Measurements from ENCODE around the gene BICC1. TPM values are rescaled to one million over a fixed set of nuclear protein-coding genes. Genes with fewer than 3 reads are reported as not detected.

Gene BICC1
- total and polyA plus RNA-seq, 2 of the 8 experiments (the other 6 are each of a cell fraction or from before 2014, with no cell fraction given) = 0.20 to 0.73 TPM

DNA sequence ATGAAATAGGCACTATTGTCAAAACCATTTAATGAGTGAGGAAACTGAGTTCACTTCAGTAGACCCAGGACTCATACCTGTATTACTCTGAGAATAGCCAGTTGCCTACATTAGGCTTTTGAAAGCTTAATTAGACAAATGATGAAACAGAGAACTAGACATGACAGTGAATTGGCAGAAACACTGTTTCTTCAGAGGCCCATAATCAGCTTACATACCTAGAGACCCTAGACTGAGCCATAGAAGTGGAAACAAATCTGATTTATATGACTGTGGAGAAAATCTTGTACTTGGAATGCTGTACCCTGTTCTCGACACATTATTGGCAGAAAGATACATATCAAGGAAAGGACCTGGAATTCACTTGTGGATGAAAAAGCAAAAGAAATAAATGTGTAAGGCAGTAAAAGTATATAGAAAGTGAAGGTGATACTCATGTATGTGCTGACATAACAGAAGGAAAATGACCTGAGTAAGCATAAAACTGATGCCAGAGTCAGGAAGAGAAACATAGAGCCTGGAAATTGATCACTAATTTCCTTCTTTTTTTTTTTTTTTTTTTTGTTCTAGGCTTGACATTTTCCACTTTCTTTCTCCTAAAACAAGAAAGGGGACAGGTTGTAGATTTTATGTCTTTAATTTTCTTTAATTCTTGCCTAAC is 251.5 kb downstream of the BICC1 start (continued):
- no peak for TF ChIP-seq SIN3A (conservative IDR thresholded peaks at IDR 0.05 in 1 of 2, IDR thresholded peaks at IDR 0.05 in 1 of 2; ENCODE audit: low read depth in 1 of 2, low read length in 2 of 2)
